GM12873 (cell line): ENCODE measurements around the gene FBXO4.

Experiments
- TF ChIP-seq, protein P1 (sequence below): IDR thresholded peaks from 2 replicates; pipeline ENCODE4 v1.5.1; 2012; ENCODE audit warnings: low read depth, mild to moderate bottlenecking, moderate library complexity, low read length, control low read depth; ENCODE audit not compliant: insufficient read depth; ENCODE audit errors: missing control alignments

Gene FBXO4

DNA sequence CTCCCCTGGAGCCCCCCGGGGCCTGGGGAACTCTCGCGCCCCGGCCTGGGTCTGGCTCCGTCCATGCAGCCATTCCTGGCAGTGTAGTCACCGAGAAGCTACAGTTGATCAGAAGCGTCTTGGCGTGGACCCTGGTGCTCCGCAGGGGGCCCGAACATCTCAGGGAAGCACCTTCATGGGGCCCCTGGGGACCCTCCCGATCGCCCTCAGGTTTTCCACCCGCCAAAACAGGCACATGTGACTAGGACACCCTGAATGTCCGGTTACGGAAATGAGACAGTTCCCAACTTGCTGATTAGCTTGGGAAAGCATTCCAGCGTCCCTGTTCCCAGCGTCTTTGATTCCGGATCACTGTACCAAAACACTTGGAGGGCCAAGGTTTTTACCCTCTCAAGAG is 472 bp downstream of the FBXO4 start:
- TF ChIP-seq, protein P1, sequence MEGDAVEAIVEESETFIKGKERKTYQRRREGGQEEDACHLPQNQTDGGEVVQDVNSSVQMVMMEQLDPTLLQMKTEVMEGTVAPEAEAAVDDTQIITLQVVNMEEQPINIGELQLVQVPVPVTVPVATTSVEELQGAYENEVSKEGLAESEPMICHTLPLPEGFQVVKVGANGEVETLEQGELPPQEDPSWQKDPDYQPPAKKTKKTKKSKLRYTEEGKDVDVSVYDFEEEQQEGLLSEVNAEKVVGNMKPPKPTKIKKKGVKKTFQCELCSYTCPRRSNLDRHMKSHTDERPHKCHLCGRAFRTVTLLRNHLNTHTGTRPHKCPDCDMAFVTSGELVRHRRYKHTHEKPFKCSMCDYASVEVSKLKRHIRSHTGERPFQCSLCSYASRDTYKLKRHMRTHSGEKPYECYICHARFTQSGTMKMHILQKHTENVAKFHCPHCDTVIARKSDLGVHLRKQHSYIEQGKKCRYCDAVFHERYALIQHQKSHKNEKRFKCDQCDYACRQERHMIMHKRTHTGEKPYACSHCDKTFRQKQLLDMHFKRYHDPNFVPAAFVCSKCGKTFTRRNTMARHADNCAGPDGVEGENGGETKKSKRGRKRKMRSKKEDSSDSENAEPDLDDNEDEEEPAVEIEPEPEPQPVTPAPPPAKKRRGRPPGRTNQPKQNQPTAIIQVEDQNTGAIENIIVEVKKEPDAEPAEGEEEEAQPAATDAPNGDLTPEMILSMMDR: no peak

DNA sequence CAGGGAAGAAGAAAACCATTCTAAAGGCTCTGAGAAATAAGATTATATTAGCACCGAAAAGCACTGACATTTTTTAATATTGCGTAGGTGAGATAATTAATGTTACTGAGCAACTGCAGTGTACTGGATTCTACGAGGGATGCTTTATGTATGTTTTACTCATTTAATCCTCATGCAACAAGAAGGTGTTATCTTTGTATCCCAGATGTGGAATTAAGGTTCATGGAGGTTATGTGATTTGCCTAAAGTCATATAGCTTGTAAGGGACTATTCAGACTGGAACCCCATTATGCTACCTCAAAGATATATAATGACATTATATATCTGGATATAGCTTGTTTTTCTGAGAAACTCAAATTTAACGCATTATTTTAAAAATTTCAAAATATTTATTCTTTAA is 2.5 kb downstream of the FBXO4 start:
- TF ChIP-seq, protein P1: no peak

DNA sequence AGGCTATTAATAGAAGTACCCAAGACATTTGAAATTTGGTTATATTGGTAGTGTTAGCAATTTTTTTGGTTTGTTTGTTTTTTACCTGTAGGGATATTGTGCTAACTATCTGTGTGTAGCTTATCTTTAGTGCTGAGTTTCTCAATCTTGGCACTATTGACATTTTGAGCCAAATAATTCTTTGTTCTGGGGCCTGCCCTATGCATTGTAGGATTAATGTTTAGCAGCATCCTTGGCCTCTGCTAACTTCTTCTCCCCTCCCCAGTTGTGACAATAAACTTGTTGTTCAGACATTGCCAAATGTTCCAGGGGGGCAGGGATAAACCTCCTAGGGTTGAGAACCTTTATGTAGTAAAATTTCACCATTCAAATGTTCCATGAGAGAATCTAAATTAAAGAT is 4.0 kb downstream of the FBXO4 start:
- TF ChIP-seq, protein P1: no peak

DNA sequence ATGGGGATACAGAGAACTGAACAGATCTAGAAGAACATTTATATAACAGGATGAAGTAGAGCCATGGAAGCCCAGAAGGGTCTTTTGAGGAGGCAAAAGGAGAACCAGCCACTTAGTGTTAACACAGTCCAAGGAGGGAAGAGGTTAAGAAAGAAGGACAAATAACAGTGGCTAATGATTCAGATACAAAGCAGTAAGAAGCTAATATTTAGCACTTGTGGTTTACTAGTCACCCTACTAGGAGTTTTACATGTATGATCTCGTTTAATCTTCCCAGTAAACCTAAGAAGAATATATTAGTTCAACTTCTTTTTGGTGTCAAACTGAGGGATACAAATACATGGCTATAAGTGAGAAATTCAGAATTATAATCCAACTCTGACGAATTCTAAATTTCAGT is 7.7 kb downstream of the FBXO4 start:
- TF ChIP-seq, protein P1: no peak

DNA sequence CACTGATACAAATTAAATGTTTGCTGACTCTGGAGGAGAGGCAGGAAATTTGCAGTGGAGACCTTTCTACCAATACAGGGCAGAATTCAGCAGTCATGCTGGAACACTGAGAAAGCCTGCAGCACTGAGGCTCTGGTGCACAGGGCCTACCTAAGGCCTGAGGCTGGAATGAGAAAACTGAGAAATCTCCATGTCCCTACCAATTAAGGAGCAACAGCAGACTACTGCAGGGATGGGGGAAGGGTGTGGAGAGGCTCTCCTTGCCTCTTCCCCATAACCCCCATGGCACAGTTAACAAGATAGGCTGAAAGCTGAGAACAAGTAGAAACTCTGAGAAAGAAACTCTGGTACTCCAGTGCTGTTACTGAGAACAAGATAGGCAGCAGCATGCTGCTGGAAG is 10.5 kb downstream of the FBXO4 start:
- TF ChIP-seq, protein P1: no peak

DNA sequence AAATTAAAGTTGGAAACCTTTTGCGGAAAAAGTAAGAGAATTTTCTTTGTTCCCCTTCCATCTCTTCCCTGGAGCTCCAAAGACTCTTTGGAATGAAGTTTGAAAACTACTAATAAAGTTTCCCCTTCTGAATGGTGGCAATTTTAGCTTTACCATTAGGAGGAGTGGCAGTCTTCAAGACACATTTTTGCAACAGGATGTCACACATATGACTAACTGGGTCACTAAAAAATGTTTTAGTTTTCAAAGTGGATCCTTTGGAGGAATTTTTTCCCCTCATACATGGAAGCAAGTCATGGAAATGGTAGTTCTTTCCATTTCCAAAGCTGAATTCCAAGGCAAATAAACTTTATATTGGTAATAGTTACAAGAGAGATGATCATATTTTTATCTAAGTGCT is 15.6 kb downstream of the FBXO4 start:
- TF ChIP-seq, protein P1: no peak

DNA sequence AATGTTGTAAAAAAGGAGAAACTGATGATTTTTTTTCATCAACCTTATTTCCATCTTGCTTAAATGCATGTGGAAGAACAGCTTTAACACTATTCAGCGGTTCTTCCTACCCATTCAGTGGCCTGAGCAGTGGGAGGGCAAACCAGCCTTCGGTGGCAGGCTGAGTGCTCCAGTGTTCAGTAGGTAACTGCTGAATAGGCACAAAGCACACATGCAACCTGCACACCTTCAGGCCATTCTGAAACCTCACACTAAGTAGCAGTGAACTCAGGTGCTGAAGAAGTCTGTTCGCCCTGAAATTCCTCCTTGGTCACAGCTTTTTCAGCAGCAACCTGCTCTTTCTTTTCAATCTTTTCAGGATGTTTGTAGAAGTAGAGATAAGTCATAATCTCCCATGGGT is 26.1 kb downstream of the FBXO4 start:
- TF ChIP-seq, protein P1: no peak
